ENCODE measurements around the gene SLC16A1.
A peak's percentile ranks its signal among the peaks of the same experiment; 100 is the strongest.
"Not testable (repeated sequence)": the region's sequence is repeated elsewhere in the genome, so short reads cannot be mapped to it uniquely, and the experiment has no call there.

Gene SLC16A1

GRCh38 chr1:112893288-112894009 is 62.5 kb downstream of the SLC16A1 start:
- Histone ChIP-seq H3K9me3 (replicated peaks; ENCODE audit: low read length) (no peaks in the 10 kb centered on the region), H3K4me3 (ENCODE audit: low read length) (no peak overlapping the region), H3K9ac (ENCODE audit: low read depth, low read length) (no peak overlapping the region), H3K4me2 (ENCODE audit: low read length) (no peak overlapping the region), H3K27me3 (ENCODE audit: control insufficient read depth, insufficient read depth, low read length) (no peaks in the 10 kb centered on the region), H3K4me1 (ENCODE audit: control insufficient read depth, insufficient read depth, low read length) (no peaks in the 10 kb centered on the region), H3K36me3 (ENCODE audit: insufficient read depth, low read length) (no peaks in the 10 kb centered on the region)

DNA sequence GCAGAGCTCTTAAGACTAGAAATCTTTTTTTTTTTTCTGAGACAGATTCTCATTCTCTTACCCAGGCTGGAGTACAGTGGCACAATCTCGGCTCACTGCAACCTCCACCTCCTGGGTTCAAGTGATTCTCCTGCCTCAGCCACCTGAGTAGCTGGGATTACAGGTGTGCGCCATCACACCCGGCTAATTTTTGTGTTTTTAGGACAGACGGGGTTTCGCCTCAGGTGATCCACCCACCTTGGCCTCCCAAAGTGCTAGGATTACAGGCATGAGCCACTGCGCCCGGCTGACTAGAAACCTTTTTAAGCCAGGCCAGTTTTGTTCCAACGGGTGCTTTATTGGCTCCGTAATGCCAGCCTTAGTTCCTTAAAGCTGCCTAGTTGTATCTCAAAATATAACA is 66.1 kb downstream of the SLC16A1 start:
- not testable (repeated sequence) for H3K4me1 ChIP-seq (ENCODE audit: control insufficient read depth, insufficient read depth, low read length); H3K36me3 ChIP-seq (ENCODE audit: insufficient read depth, low read length); H3K9ac ChIP-seq (ENCODE audit: low read depth, low read length); H3K9me3 ChIP-seq (replicated peaks; ENCODE audit: low read length); H3K27me3 ChIP-seq (ENCODE audit: control insufficient read depth, insufficient read depth, low read length); H3K4me2 ChIP-seq (ENCODE audit: low read length); H3K4me3 ChIP-seq (ENCODE audit: low read length)

DNA sequence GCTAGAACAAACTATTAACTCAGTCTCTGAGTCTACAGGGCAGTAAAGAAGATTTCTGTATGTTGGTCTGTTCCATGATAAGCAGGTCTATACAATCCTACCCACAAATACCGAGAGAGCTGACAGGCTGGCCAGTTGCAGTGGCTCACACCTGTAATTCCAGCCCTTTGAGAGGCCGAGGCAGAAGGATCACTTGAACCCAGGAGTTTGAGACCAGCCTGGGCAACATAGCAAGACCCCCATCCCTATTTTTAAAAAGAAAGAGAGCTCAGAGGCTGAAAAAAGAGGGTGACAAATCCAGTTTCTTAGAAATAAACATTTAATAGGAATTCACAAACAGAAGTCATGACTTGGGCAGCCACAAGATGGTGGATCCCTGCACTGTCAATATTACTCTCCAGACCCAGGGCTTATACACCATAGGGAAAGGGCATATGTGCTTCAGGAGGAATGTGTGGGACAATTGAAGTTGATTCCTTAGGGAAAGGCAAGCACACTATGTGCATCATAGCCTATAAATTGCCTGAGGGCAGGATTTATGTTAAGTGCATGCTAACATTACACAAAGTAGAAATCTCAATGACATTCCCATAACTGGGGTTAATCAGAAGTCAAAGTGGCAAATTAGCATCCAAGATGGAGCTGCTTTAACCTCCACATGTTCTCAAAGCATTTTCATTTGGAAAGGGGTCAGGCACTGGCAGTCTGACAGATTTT is 66.8 kb downstream of the SLC16A1 start:
- H3K9me3 ChIP-seq (replicated peaks; ENCODE audit: low read length): no peaks in the 10 kb centered on the region
- H3K27me3 ChIP-seq (ENCODE audit: control insufficient read depth, insufficient read depth, low read length): no peaks in the 10 kb centered on the region
- no peaks in the 10 kb centered on the region for H3K36me3 ChIP-seq (ENCODE audit: insufficient read depth, low read length)
- no peak overlapping the region for H3K9ac ChIP-seq (ENCODE audit: low read depth, low read length)
- H3K4me1 ChIP-seq (ENCODE audit: control insufficient read depth, insufficient read depth, low read length): peaks cover 8% of the 10 kb centered on the region
- H3K4me3 ChIP-seq (ENCODE audit: low read length): no peak overlapping the region
- no peak overlapping the region for H3K4me2 ChIP-seq (ENCODE audit: low read length)

DNA sequence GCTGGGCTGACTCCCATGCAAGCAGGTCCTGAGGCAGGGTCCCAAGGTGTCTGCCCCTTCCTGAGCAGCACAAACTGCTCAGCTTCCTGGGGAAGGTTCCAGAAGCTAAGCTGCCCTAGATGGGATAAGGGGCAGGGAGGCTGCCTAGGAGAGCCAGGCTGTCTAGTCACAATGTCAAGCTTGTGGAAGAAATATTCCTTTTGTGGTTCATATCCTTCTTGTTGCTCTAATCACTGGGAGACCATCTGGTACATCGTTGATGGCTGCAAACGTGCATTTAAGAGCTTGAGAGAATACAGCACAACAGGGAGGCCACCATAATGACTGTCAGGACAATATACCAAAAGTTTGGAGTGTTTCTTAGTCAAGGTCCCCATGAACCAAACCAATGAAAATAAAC is 67.4 kb downstream of the SLC16A1 start:
- Histone ChIP-seq H3K4me1 (ENCODE audit: control insufficient read depth, insufficient read depth, low read length) (peaks cover 8% of the 10 kb centered on the region), H3K9me3 (replicated peaks; ENCODE audit: low read length) (no peaks in the 10 kb centered on the region), H3K9ac (ENCODE audit: low read depth, low read length) (no peak overlapping the region), H3K27me3 (ENCODE audit: control insufficient read depth, insufficient read depth, low read length) (no peaks in the 10 kb centered on the region), H3K4me3 (ENCODE audit: low read length) (no peak overlapping the region), H3K4me2 (ENCODE audit: low read length) (no peak overlapping the region), H3K36me3 (ENCODE audit: insufficient read depth, low read length) (no peaks in the 10 kb centered on the region)

DNA sequence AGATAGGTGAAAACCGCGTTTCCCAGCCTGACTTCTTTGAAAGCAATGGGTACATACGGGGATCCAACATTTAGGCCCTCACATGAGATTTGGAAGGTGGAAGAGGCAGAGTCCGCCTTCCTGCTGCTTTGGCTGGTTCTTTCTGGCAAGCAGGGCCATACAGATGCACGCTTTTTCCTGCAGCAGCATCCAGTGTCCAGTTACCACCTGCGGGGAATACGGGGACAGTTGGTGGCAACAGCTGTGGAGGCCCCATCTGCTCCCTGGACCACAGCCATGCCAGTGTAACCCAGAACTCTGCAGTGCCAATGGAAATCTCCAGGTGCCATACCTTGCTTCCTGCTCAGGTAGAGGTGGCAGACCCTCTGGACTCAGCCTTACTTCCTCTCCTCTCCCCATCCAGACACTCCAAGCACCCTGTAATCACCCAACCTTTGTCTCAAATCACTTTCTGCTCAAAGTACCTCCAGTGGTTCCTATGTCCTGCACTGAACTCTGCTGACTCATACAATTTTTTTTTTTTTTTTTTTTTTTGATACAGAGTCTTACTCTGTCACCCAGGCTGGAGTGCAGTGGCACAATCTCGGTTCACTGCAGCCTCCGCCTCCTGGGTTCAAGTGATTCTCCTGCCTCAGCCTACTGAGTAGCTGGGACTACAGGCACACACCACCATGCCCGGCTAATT is 68.3 kb downstream of the SLC16A1 start:
- Histone ChIP-seq H3K27me3 (ENCODE audit: control insufficient read depth, insufficient read depth, low read length) (no peaks in the 10 kb centered on the region), H3K36me3 (ENCODE audit: insufficient read depth, low read length) (no peaks in the 10 kb centered on the region), H3K9ac (ENCODE audit: low read depth, low read length) (no peak overlapping the region), H3K9me3 (replicated peaks; ENCODE audit: low read length) (no peaks in the 10 kb centered on the region), H3K4me1 (ENCODE audit: control insufficient read depth, insufficient read depth, low read length) (peaks cover 10% of the 10 kb centered on the region), H3K4me2 (ENCODE audit: low read length) (no peak overlapping the region), H3K4me3 (ENCODE audit: low read length) (no peak overlapping the region)

- H3K4me3 ChIP-seq (ENCODE audit: low read length); H3K9ac ChIP-seq (ENCODE audit: low read depth, low read length); H3K4me2 ChIP-seq (ENCODE audit: low read length); H3K36me3 ChIP-seq (ENCODE audit: insufficient read depth, low read length); H3K9me3 ChIP-seq (replicated peaks; ENCODE audit: low read length); H3K27me3 ChIP-seq (ENCODE audit: control insufficient read depth, insufficient read depth, low read length): not testable (repeated sequence)
- H3K4me1 ChIP-seq (ENCODE audit: control insufficient read depth, insufficient read depth, low read length): peaks cover 27% of the 10 kb centered on the region
Measured at GRCh38 chr1:112884996-112885395, 71.0 kb downstream of the SLC16A1 start.

DNA sequence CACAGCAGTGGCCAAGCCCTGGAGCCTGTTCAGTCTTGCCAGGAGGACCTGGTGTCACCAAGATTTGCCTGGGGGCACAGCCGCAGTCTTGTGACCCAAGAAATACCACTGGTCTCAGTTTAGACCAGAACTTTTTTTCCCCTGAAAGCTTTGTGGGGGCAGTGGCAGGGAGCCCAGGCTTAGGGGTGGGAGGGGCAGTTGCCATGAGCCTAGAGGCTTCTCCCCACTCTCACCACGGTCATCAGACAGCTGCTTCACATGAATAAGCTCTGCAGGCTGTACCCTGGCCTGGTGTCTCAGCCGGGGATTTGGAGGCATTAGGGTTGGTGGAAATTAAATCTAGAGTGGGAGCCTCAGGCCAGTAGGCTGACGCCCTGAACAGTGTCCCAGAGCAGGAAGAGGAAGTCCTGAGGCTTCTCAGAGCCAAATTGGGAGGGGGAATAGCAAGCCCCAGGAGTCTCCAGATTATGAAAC is 73.7 kb downstream of the SLC16A1 start:
- Histone ChIP-seq H3K36me3 (ENCODE audit: insufficient read depth, low read length) (no peaks in the 10 kb centered on the region), H3K9me3 (replicated peaks; ENCODE audit: low read length) (no peaks in the 10 kb centered on the region), H3K9ac (ENCODE audit: low read depth, low read length) (peak overlapping the region; percentile 58), H3K4me1 (ENCODE audit: control insufficient read depth, insufficient read depth, low read length) (peaks cover 29% of the 10 kb centered on the region), H3K4me2 (ENCODE audit: low read length) (peak overlapping the region; percentile 13), H3K27me3 (ENCODE audit: control insufficient read depth, insufficient read depth, low read length) (no peaks in the 10 kb centered on the region), H3K4me3 (ENCODE audit: low read length) (no peak overlapping the region)

GRCh38 chr1:112881742-112882127 is 74.3 kb downstream of the SLC16A1 start:
- Histone ChIP-seq H3K4me2 (ENCODE audit: low read length) (peak overlapping the region; percentile 13), H3K4me1 (ENCODE audit: control insufficient read depth, insufficient read depth, low read length) (peaks cover 27% of the 10 kb centered on the region), H3K27me3 (ENCODE audit: control insufficient read depth, insufficient read depth, low read length) (no peaks in the 10 kb centered on the region), H3K9me3 (replicated peaks; ENCODE audit: low read length) (no peaks in the 10 kb centered on the region), H3K9ac (ENCODE audit: low read depth, low read length) (peak overlapping the region; percentile 30), H3K4me3 (ENCODE audit: low read length) (no peak overlapping the region), H3K36me3 (ENCODE audit: insufficient read depth, low read length) (no peaks in the 10 kb centered on the region)

- no peaks in the 10 kb centered on the region for H3K27me3 ChIP-seq (ENCODE audit: control insufficient read depth, insufficient read depth, low read length)
- no peak overlapping the region for H3K4me3 ChIP-seq (ENCODE audit: low read length)
- H3K9ac ChIP-seq (ENCODE audit: low read depth, low read length): no peak overlapping the region
- H3K4me1 ChIP-seq (ENCODE audit: control insufficient read depth, insufficient read depth, low read length): peaks cover 27% of the 10 kb centered on the region
- H3K9me3 ChIP-seq (replicated peaks; ENCODE audit: low read length): no peaks in the 10 kb centered on the region
- H3K36me3 ChIP-seq (ENCODE audit: insufficient read depth, low read length): no peaks in the 10 kb centered on the region
- H3K4me2 ChIP-seq (ENCODE audit: low read length): no peak overlapping the region
Measured at GRCh38 chr1:112879834-112880233, 76.2 kb downstream of the SLC16A1 start.

GRCh38 chr1:112878321-112878720 is 77.7 kb downstream of the SLC16A1 start:
- no peak overlapping the region for H3K9ac ChIP-seq (ENCODE audit: low read depth, low read length)
- no peak overlapping the region for H3K4me3 ChIP-seq (ENCODE audit: low read length)
- H3K9me3 ChIP-seq (replicated peaks; ENCODE audit: low read length): no peaks in the 10 kb centered on the region
- H3K36me3 ChIP-seq (ENCODE audit: insufficient read depth, low read length): no peaks in the 10 kb centered on the region
- H3K4me1 ChIP-seq (ENCODE audit: control insufficient read depth, insufficient read depth, low read length): peaks cover 27% of the 10 kb centered on the region
- H3K4me2 ChIP-seq (ENCODE audit: low read length): no peak overlapping the region
- no peaks in the 10 kb centered on the region for H3K27me3 ChIP-seq (ENCODE audit: control insufficient read depth, insufficient read depth, low read length)

DNA sequence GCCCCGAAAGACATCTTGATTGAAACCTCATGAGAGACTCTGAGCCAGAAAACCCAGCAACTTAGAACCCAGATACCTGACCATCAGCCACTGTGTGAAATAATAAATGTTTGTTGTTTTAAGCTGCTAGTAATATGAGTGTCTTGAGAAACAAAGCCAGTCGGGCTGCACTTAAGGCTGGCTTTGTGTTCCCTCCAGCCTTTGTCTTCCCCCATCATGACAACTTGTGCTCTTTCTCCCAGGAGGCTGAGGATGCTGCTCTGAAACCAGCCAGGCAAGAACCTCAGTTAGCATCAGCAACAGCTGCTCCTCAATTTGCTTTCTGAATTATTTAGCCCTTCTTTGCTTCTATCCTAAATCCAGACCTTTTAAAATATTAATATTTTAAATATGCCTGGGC is 78.2 kb downstream of the SLC16A1 start:
- Histone ChIP-seq H3K9ac (ENCODE audit: low read depth, low read length) (no peak overlapping the region), H3K4me2 (ENCODE audit: low read length) (no peak overlapping the region), H3K4me1 (ENCODE audit: control insufficient read depth, insufficient read depth, low read length) (peaks cover 25% of the 10 kb centered on the region), H3K4me3 (ENCODE audit: low read length) (no peak overlapping the region), H3K9me3 (replicated peaks; ENCODE audit: low read length) (no peaks in the 10 kb centered on the region), H3K27me3 (ENCODE audit: control insufficient read depth, insufficient read depth, low read length) (no peaks in the 10 kb centered on the region), H3K36me3 (ENCODE audit: insufficient read depth, low read length) (no peaks in the 10 kb centered on the region)

Measured in skeletal muscle satellite cell (primary cell).